HUDEP-2 (cell line): ENCODE results near the gene FAM89B.

Experiments
- DNase-seq, 76 experiments: peaks; one replicate each; lab custom pipeline; 2025; ENCODE audit not compliant: unreplicated experiment in 76 of 76; lab: John Stamatoyannopoulos, UW

The FAM89B gene

DNA sequence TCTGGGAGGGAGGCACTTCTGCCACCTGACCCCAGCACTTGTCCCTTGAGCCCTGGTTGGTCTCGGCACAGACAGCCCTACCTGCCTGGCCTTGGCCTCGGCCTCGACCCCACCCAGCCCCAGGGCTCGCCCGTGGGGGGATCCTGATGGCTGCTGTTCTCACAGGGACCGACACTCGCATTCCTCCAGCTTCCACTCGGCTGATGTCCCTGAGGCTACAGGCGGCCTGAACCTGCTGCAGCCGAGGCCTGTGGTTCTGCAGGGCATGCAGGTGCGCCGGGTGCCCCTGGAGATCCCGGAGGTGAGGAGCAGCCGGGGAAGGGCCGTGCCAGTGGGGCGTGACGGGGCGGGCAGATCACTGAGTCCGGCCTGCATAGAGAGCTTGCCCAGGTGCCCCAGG lies 48.3 kb downstream of the FAM89B start:
- no peak for DNase-seq

GRCh38 chr11:65621460-65621859 lies 49.1 kb downstream of the FAM89B start:
- DNase-seq, result no peak

DNA sequence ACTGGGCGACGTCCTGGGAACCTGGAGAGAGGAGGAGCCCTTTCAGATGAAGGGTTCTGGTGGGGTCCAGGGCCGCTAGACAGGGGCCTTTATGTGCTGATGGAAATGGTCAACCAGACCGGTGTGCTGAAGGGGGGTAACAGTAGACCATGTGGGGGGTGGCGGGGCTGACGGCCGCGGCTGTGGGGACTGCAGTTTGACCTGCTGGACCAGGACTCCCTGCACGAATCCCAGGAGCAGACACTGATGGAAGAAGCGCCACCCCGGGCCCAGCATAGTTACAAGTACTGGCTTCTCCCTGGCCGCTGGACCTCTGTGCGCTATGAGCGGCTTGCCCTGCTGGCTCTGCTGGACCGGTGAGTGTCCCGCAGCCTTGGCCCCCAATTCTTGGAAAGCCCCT lies 49.7 kb downstream of the FAM89B start:
- DNase-seq, result no peak

DNA sequence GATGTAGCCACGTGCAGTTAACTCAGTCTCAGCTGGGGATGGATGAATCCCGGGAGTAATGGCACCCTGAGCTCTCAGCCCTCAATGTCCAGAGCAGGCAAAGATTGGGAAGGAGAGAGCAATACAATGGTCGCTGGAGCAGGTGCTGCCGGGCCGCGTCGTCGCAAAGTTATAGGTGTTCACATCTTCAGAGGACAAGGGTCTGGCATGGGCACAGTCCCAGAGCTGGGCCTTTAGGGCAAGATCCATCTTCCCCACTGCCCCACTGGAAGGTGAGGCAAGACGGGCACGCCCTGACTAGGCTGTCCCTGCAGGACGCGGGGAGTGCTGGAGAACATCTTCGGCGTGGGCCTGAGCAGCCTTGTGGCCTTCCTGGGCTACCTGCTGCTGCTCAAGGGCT lies 50.8 kb downstream of the FAM89B start:
- DNase-seq, result no peak
